Stimulated activated CD4-positive, alpha-beta T cell treated with anti-CD3 and anti-CD28 coated beads, Interleukin-2, amount 100 ng/mL, for 24 hours (primary cell): ENCODE measurements around the gene ELMO2.

ENCODE experiments used
- DNase-seq, 2 donors: peaks; one replicate each; pipeline ENCODE4 v3.0.0-alpha.2; 2020

ELMO2 gene

GRCh38 chr20:46330831-46331371 lies 75.5 kb downstream of the ELMO2 start:
- no peak for DNase-seq

GRCh38 chr20:46330072-46330763 lies 76.2 kb downstream of the ELMO2 start:
- no peak for DNase-seq

GRCh38 chr20:46328200-46328882 lies 78.1 kb downstream of the ELMO2 start:
- DNase-seq: no peak

GRCh38 chr20:46327557-46327956 lies 78.9 kb downstream of the ELMO2 start:
- no peak for DNase-seq

- no peak for DNase-seq
These were observed 80.6 kb downstream of the ELMO2 start for GRCh38 chr20:46325789-46326188.

- DNase-seq: no peak
These were observed 81.3 kb downstream of the ELMO2 start for GRCh38 chr20:46324960-46325703.

- no peak for DNase-seq
These were observed 82.0 kb downstream of the ELMO2 start for GRCh38 chr20:46324379-46324778.

- no peak for DNase-seq
These were observed 82.9 kb downstream of the ELMO2 start for GRCh38 chr20:46323557-46323956.

- no peak for DNase-seq
These were observed 83.8 kb downstream of the ELMO2 start for GRCh38 chr20:46322641-46323040.

GRCh38 chr20:46317685-46318177 lies 88.7 kb downstream of the ELMO2 start:
- DNase-seq: no peak

GRCh38 chr20:46316984-46317684 lies 89.3 kb downstream of the ELMO2 start:
- DNase-seq: no peak
